Motor neuron (in vitro differentiated cells): Measurements from ENCODE around the gene PIAS1. TPM values are rescaled to one million over a fixed set of nuclear protein-coding genes. Genes with fewer than 3 reads are reported as not detected.
"Not testable (repeated sequence)": the region's sequence is repeated elsewhere in the genome, so short reads cannot be mapped to it uniquely, and the experiment has no call there.

Experiments
- ATAC-seq, 8 experiments: fragments of 200-7000 bp; cut with Tn5 transposase; replicated peaks in 6 of 8; 2 replicates each; pipeline ENCODE4 v1.8.0; 2021; ENCODE audit warnings: mild to moderate bottlenecking in 8 of 8, moderate library complexity in 8 of 8
- H3K27ac ChIP-seq, 2 donors: fragments of 250-450 bp; sonication (Bioruptor Pico); 2 replicates each; pipeline ENCODE4 v1.9.0; 2021; ENCODE audit warnings: antibody characterized with exemption in 2 of 2, mild to moderate bottlenecking in 2 of 2, moderate library complexity in 1 of 2
- H3K4me1 ChIP-seq, 2 donors: fragments of 250-450 bp; sonication (Bioruptor Pico); replicated peaks in 1 of 2; 2 replicates each; pipeline ENCODE4 v1.6.1; 2021; ENCODE audit warnings: antibody characterized with exemption in 2 of 2, mild to moderate bottlenecking in 2 of 2, moderate library complexity in 1 of 2
- H3K4me3 ChIP-seq, 5 donors: fragments of 250-450 bp; sonication (Bioruptor Pico); 2 replicates each; pipeline ENCODE4 v1.9.0; 2021; ENCODE audit warnings: antibody characterized with exemption in 5 of 5, mild to moderate bottlenecking in 5 of 5, moderate library complexity in 4 of 5
- WGBS, 10 experiments: fragments of 450-650 bp; shearing (Covaris generic); methylation state at CpG; one replicate each; pipeline ENCODE4 v1.0.0; 2022; 5-methylcytosine and 5-hydroxymethylcytosine counted together
- in situ Hi-C, 9 experiments: fragments of 400-800 bp; cut with MboI; loops; one replicate each; pipeline ENCODE4 v1.15.0; 2021; ENCODE audit warnings: low sequenced_read_pairs in 9 of 9, low pct_unique_long_range_greater_than_20kb in 2 of 9; ENCODE audit not compliant: unreplicated experiment in 9 of 9
- total RNA-seq, 8 experiments: library from RNA; unstranded; fragments of 300-600 nt; gene quantifications; 2 replicates each; pipeline versions ENCODE4 v1.2.3 to v1.2.4, GENCODE V29; 2022

PIAS1 gene
- total RNA-seq, 8 experiments from 2014 or later, result 20.5 to 47.4 (median 31.3) TPM

DNA sequence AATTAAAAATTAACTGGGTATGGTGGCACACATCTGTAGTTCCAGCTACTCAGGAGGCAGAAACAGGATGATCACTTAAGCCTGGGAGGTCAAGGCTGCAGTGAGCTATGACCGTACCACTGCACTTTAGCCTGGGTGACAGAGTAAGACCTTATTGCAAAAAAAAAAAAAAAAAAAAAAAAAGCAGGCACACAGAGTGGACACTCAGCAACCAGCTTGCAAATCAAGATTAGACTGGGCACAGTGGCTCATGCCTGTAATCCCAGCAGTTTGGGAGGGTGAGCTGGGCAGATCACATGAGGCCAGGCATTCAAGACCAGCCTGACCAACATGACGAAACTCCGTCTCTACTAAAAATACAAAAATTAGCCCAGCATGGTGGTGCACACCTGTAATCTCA, 170.0 kb downstream of the PIAS1 start:
- peaks cover 7 to 18% of the 10 kb centered on the region in 2 donors for H3K4me1 ChIP-seq
- in situ Hi-C loops, result no loop called here
- no peak overlapping the region for H3K27ac ChIP-seq
- WGBS, 10 experiments, result 67 to 100% (median 100%) methylated on average over 1 to 3 of the region's 3 CpGs; no CpG with 5 or more reads in 5 of the 10 experiments
- no peak for ATAC-seq
- no peak overlapping the region for H3K4me3 ChIP-seq

DNA sequence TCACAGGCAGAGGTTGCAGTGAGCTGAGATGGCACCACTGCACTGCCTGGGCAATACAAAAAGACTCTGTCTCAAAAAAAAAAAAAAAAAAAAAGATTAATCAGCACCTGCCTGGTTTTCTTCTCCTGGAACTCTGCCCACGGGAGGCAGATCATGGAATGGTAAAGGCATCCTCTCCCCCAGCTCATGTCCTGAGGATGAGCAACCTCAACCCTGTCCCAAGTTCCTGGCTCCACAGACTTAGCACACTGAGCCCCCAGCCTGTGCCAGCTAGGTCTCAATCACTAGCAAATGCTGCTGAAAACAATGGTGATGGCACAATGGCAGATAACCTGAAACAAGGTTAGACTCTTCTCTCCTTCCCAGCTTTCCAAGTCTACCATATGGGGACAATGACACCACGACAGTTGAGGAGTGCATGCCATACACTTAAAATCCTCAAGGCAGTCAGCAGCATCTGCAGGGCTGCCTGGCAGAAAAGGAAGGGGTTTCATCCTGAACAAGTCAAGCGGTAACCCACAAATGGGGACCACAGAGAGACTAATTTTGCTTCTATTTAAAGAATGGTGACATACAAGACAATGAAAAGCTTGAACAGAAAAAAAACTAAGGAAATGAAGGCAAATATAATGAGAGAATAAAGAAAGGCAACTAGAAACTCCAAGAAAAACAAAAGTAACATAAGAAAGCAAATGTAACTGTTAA, 170.6 kb downstream of the PIAS1 start:
- H3K4me3 ChIP-seq, result no peak overlapping the region
- H3K4me1 ChIP-seq, result peaks cover 7 to 18% of the 10 kb centered on the region in 2 donors
- in situ Hi-C loops, result no loop called here
- WGBS, 10 experiments, result 78 to 100% (median 100%) methylated on average over 1 to 3 of the region's 3 CpGs; no CpG with 5 or more reads in 1 of the 10 experiments
- no peak overlapping the region for H3K27ac ChIP-seq
- ATAC-seq, result no peak

DNA sequence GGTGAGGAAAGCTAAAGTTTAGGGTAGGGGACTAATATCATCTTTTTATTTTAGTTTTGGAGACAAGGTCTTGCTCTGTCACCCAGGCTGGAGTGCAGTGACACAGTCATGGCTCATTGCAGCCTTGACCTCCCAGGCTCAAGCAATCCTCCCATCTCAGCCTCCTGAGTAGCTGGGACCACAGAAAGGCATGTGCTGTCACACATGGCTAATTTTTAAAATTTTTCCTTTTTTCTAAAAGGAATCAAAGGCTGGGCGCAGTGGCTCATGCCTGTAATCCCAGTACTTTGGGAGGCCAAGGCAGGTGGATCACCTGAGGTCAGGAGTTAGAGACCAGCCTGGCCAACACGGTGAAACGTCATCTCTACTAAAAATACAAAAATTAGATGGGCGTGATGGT, 171.3 kb downstream of the PIAS1 start:
- ATAC-seq, H3K4me3 ChIP-seq, H3K27ac ChIP-seq, in situ Hi-C loops: not testable (repeated sequence)
- 83 to 100% (median 97%) methylated on average over 1 to 4 of the region's 4 CpGs; no CpG with 5 or more reads in 5 of the 10 experiments for WGBS, 10 experiments
- H3K4me1 ChIP-seq, result peaks cover 12 to 23% of the 10 kb centered on the region in 2 donors

DNA sequence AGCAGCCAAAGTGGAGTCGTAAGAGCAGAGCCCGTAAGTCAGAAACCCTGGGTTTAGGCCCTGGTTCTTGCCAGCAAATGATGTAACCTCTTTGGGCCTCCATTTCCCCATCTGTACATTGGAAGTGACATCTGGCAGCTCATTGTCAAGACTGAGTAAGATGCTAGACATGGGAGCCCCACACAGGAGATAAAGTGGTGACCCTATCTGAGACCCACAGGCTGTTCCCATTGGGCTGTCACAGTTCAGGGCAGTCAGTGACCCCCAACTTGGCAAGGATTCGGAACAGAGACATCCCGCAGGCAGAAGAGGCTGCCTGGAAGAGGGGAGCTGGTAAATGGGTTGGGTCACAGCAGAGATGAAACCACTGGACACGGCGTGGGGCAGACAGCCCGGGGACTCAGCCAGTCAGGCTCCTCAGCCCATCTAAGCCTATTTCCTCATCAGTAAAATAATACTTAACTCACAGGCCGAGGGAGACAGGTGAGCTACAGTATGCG, 173.6 kb downstream of the PIAS1 start:
- 30 to 100% (median 62%) methylated on average over 2 to 4 of the region's 9 CpGs; no CpG with 5 or more reads in 4 of the 10 experiments for WGBS, 10 experiments
- H3K27ac ChIP-seq, result no peak overlapping the region
- H3K4me3 ChIP-seq, result peak overlapping the region in 4 of 5 donors; percentile 72 to 94 (median 82)
- in situ Hi-C loops, result no loop called here
- H3K4me1 ChIP-seq, result peaks cover 28 to 36% of the 10 kb centered on the region in 2 donors
- no peak for ATAC-seq

DNA sequence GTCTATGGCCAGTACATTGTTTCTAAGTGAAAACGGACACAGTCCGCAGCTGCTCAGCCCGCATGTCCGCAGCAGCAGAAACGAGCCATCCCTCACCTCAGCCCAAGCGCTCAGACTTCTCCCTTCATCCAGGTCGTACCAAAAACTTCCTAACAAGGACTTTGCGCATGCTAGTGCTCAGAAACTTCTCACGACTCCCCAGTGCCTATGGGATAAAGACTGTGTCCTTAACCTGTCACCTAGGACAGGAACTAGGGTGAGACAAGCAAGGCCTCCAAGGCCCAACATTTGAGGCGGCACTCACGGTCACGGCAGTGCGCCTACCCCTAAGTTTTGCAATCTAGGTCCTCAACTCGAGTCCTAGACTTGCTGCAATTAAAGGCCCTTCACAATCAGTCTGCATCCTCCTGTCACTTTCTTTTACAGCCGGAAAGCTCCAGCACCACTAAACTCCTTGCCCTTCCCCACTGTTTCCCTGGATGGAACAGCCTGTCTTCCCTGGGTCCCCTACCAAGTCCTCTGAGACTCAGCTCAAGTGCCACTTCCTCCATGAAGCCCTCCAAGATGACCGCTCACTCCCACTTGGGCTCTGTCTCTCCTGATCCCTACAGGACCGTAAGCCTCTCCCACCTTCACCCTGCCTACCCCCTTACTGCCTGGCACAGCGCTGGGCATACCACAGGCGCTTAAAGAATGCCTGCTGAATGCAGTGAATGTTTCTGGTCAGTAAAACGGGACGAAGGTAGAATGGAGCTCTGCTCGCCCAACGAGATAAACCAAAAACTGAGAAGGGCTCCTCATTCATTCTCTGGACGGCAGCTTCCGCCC, 174.2 kb downstream of the PIAS1 start:
- H3K27ac ChIP-seq, result no peak overlapping the region
- no peak for ATAC-seq
- peak overlapping the region; percentile 72 to 94 (median 81) for H3K4me3 ChIP-seq
- 5 to 68% (median 18%) methylated on average over 1 to 12 of the region's 25 CpGs; no CpG with 5 or more reads in 1 of the 10 experiments for WGBS, 10 experiments
- peaks cover 25 to 32% of the 10 kb centered on the region in 2 donors for H3K4me1 ChIP-seq
- in situ Hi-C loops, result no loop called here

DNA sequence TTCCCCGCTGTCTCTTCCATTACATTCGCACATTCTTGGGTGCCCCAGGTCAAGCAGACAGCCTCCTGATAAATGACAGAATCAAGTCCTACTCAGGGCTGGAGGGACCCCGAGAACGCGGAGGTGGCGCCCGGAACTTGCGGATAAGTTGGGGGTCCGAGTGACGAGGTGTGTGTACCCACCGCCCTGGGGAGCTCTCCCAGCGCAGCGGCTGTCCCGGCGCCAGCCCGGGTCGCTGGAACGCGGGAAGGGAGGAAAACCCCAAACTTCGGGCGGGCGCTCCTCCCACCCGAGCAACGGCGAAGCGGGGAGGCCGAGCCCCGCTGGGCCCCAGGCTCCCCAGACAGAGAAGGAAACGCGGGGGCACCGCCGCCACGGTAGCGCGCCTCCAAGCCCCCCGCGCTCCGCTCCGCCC, 174.9 kb downstream of the PIAS1 start:
- Histone ChIP-seq H3K27ac (peak overlapping the region in 1 of 2 donors; percentile 90), H3K4me3 (peak overlapping the region; percentile 72 to 94 (median 81)), H3K4me1 (peaks cover 31 to 32% of the 10 kb centered on the region in 2 donors)
- in situ Hi-C loops, result no loop called here
- ATAC-seq, result peak in 4 of 8 experiments; percentile 1 to 11 (median 4)
- 0 to 2% (median 0%) methylated on average over 2 to 9 of the region's 39 CpGs; no CpG with 5 or more reads in 6 of the 10 experiments for WGBS, 10 experiments

- in situ Hi-C loops, result no loop called here
- 0% methylated on average over 2 to 4 of the region's 82 CpGs; no CpG with 5 or more reads in 8 of the 10 experiments for WGBS, 10 experiments
- Histone ChIP-seq H3K27ac (peak within 1 kb of the TSS; percentile 87 to 90), H3K4me1 (peaks cover 37 to 38% of the 10 kb centered on the region in 2 donors), H3K4me3 (peak within 1 kb of the TSS; percentile 72 to 94 (median 81))
- peak; percentile 77 to 88 (median 80) for ATAC-seq
Measured at GRCh38 chr15:68229386-68230156, 175.5 kb downstream of the PIAS1 start, which contains the start of gene CLN6. Gene CLN6 (minus strand): TSS chr15:68229728. CDS start chr15:68229584, 144 bp downstream.

DNA sequence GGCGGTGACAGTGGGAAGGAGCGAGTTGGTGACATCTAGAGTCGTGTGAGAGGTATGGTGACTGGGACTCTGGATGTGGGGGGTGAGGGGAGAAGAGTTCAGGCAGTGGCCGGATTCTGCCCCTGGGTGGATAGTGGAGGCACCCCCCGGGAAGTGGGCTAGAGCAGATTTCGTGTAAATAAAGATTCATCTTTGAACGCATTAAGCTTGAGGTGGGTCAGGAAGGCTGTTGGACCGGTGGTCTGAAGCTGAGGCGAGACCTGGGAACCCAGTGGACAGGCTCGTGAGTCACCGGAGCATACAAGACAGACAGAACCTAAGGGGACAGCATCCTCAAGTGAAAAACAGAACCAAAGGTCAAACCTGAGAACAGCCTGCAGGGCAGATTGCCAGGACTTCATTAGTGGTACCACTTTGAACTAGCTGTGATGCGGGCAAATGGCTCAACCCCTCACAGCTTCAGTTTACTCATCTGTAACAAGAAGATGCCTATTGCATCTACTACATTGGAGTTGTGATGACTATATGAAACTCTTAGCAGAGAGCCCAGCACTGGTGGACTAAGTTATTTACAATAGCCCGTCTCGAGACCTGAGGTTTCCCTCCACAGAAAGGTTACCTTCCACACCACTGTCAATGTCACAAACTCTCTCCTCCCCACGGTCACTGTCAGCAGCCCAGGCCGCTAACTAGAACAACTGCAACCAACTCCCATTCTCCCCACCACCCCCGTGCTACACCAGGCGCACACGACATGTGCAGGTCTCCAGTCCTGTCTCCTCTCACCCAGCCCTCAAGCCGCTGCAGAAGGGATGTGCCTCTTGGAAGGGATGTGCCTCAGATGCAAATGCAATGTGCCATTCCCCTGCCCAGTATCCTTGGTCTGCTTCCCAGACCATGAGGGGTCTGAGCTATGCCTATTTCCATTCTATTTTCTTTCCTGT, 176.3 kb downstream of the PIAS1 start:
- ATAC-seq, result no peak
- 13 to 92% (median 72%) methylated on average over 2 to 13 of the region's 20 CpGs; no CpG with 5 or more reads in 1 of the 10 experiments for WGBS, 10 experiments
- peak overlapping the region in 1 of 2 donors; percentile 87 for H3K27ac ChIP-seq
- in situ Hi-C loops, result no loop called here
- peaks cover 38 to 40% of the 10 kb centered on the region in 2 donors for H3K4me1 ChIP-seq
- peak overlapping the region; percentile 72 to 94 (median 81) for H3K4me3 ChIP-seq

DNA sequence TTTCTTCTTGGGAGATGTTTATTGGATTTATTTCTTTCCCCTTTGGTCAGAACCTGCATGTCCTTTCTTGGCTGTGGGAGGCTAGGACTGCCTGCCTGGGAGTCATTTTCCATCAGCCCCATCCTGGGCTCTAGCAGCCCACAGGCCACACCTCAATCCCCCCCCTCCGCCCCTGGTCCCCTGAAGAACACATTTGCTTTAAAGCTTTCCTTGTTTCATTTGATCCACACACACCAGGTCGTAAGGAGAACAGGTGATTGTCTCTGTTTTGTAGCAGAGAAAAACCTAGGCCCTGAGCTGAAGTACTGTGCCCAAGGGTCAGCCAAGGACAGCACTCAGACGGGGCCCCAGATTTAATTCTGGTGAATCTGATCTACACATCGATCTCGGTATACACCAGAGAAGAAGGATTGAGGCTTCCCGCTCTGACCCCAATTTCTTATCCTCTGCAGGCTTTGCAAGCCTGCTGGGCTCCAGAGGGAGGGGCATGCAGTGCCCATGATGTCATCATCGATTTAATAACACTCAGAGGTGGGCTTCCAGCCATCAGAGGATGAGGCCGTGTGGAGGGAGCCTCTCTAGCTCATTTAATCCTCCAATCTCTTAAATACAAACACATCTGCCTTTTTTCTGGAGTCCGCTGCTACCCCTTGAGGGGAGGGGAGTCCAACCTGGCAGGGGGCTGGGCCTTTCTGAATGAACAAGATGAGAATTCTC, 177.1 kb downstream of the PIAS1 start:
- in situ Hi-C loops, result no loop called here
- Histone ChIP-seq H3K27ac (peak overlapping the region; percentile 31 to 77), H3K4me3 (no peak overlapping the region), H3K4me1 (peaks cover 38 to 40% of the 10 kb centered on the region in 2 donors)
- WGBS, 10 experiments, result 34 to 100% (median 80%) methylated on average over 1 to 5 of the region's 9 CpGs; no CpG with 5 or more reads in 3 of the 10 experiments
- ATAC-seq, result peak in 3 of 8 experiments; percentile 18 to 27 (median 21)

DNA sequence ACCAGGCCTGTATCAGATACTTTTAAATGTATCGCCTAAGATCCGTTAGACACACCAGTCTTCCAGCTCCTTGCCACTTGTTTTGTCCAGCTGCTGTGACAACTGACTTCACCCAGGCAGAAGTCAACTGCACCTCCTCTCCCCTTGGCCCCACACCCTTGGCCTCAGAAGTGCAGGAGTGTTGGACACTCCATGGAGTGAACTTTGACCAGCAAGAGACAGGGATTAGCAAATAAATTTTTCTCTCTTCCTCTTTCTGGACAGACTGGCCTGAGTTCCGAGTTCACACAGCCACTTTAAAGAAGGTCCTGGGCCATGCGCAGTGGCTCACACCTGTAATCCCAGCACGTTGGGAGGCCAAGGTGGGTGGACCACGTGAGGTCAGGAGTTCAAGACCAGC, 178.3 kb downstream of the PIAS1 start:
- 0 to 100% (median 85%) methylated on average over 1 to 5 of the region's 6 CpGs; no CpG with 5 or more reads in 5 of the 10 experiments for WGBS, 10 experiments
- in situ Hi-C loops, result no loop called here
- Histone ChIP-seq H3K4me1 (peaks cover 36 to 38% of the 10 kb centered on the region in 2 donors), H3K27ac (no peak overlapping the region), H3K4me3 (no peak overlapping the region)
- no peak for ATAC-seq

DNA sequence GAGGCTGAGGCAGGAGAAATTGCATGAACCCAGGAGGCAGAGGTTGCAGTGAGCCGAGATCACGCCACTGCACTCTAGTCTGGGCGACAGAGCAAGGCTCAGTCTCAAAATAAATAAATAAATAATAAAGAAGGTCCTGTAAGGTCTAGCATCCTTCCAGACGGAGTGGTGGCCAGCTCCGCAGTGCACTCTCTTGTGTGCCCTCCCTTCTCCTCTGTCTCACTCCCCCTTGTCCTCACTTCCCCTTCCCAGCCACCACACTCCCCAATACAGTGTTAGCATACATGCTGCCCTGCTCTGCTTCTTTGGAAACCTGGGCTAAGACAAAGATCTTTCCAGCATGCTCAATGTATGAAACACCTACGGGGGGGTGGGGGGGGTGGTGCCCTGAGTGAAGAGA, 178.8 kb downstream of the PIAS1 start:
- in situ Hi-C loops, result no loop called here
- no peak for ATAC-seq
- 80 to 100% (median 89%) methylated on average over 1 to 4 of the region's 6 CpGs; no CpG with 5 or more reads in 6 of the 10 experiments for WGBS, 10 experiments
- no peak overlapping the region for H3K27ac ChIP-seq
- H3K4me1 ChIP-seq, result peaks cover 31 to 38% of the 10 kb centered on the region in 2 donors
- no peak overlapping the region for H3K4me3 ChIP-seq
